HG03575 (cell line): Measurements from ENCODE around the gene GPR179.
"Not testable (repeated sequence)": the region's sequence is repeated elsewhere in the genome, so short reads cannot be mapped to it uniquely, and the experiment has no call there.

Experiments
- ATAC-seq: cut with Tn5 transposase; IDR thresholded peaks from one replicate; pipeline ENCODE4 v1.9.1; 2021; ENCODE audit not compliant: unreplicated experiment, insufficient number of reproducible peaks, low FRiP score; ENCODE audit errors: extremely low read depth

GPR179 gene

GRCh38 chr17:38326996-38327792 is 16.6 kb downstream of the GPR179 start:
- ATAC-seq, result no peak

- no peak for ATAC-seq
These were observed 18.4 kb downstream of the GPR179 start for GRCh38 chr17:38325221-38325851.

GRCh38 chr17:38324772-38325171 is 19.0 kb downstream of the GPR179 start:
- no peak for ATAC-seq

GRCh38 chr17:38324141-38324697 is 19.5 kb downstream of the GPR179 start:
- no peak for ATAC-seq

GRCh38 chr17:38322897-38323296 is 20.9 kb downstream of the GPR179 start:
- ATAC-seq, result no peak

GRCh38 chr17:38322156-38322779 is 21.5 kb downstream of the GPR179 start:
- ATAC-seq, result no peak

GRCh38 chr17:38320482-38320881 is 23.3 kb downstream of the GPR179 start:
- no peak for ATAC-seq

GRCh38 chr17:38317081-38317480 is 26.7 kb downstream of the GPR179 start:
- no peak for ATAC-seq

GRCh38 chr17:38315497-38315896 is 28.3 kb downstream of the GPR179 start:
- ATAC-seq, result no peak

- ATAC-seq, result peak; percentile 51
These were observed 46.8 kb downstream of the GPR179 start, which contains the start of gene MRPL45 for GRCh38 chr17:38296834-38297517. MRPL45 (plus strand) TSS chr17:38297168; CDS start chr17:38297184, 16 bp downstream.

- not testable (repeated sequence) for ATAC-seq
These were observed 48.0 kb downstream of the GPR179 start for GRCh38 chr17:38295602-38296365.

GRCh38 chr17:38289760-38290159 is 54.0 kb downstream of the GPR179 start:
- not testable (repeated sequence) for ATAC-seq

- not testable (repeated sequence) for ATAC-seq
These were observed 55.4 kb downstream of the GPR179 start for GRCh38 chr17:38288217-38288827.

GRCh38 chr17:38286501-38287091 is 57.2 kb downstream of the GPR179 start:
- not testable (repeated sequence) for ATAC-seq

- ATAC-seq, result not testable (repeated sequence)
These were observed 57.8 kb downstream of the GPR179 start for GRCh38 chr17:38285994-38286393.
